Fibroblast of lung (primary cell): ENCODE results near the gene PEF1. TPM values are rescaled to one million over a fixed set of nuclear protein-coding genes. Genes with fewer than 3 reads are reported as not detected.

Experiments used
- DNase-seq, 2 donors: peaks; one replicate each; pipeline versions ENCODE4 v3.0.0 to v3.0.0-alpha.2; 2010; ENCODE audit warnings: low read depth in 2 of 2
- H2AFZ ChIP-seq: 2 replicates; pipeline ENCODE4 v1.5.1; 2012; ENCODE audit warnings: low read length, control low read depth, inconsistent platforms
- H3K27ac ChIP-seq: 2 replicates; pipeline ENCODE4 v1.5.1; 2011; ENCODE audit warnings: low read length, control low read depth; ENCODE audit not compliant: insufficient read depth
- H3K27me3 ChIP-seq: 2 replicates; pipeline ENCODE4 v1.5.1; 2011; ENCODE audit warnings: mild to moderate bottlenecking, low read length; ENCODE audit not compliant: control insufficient read depth, insufficient read depth
- H3K36me3 ChIP-seq: 2 replicates; pipeline ENCODE4 v1.5.1; 2011; ENCODE audit warnings: low read length; ENCODE audit not compliant: control insufficient read depth, insufficient read depth
- H3K4me1 ChIP-seq: 2 replicates; pipeline ENCODE4 v1.5.1; 2011; ENCODE audit warnings: low read length; ENCODE audit not compliant: control insufficient read depth, insufficient read depth; ENCODE audit errors: extremely low read depth
- H3K4me2 ChIP-seq: 2 replicates; pipeline ENCODE4 v1.5.1; 2011; ENCODE audit warnings: low read length, control low read depth; ENCODE audit not compliant: insufficient read depth; ENCODE audit errors: extremely low read depth
- H3K4me3 ChIP-seq, 4 experiments: fragments of 200-600 bp in 1 of 4; sonication (generic) in 1 of 4; replicated peaks in 1 of 4; 2 replicates each; pipeline ENCODE4 v1.5.1; 2011 to 2016; ENCODE audit warnings: low read length in 4 of 4, low read depth in 3 of 4, mild to moderate bottlenecking in 3 of 4, control low read depth in 2 of 4, inconsistent platforms in 1 of 4, mixed read lengths in 1 of 4; ENCODE audit not compliant: insufficient read depth in 1 of 4; ENCODE audit errors: control extremely low read depth in 1 of 4
- H3K79me2 ChIP-seq: 2 replicates; pipeline ENCODE4 v1.5.1; 2012; ENCODE audit warnings: mild to moderate bottlenecking, low read length, inconsistent platforms; ENCODE audit not compliant: control insufficient read depth, insufficient read depth
- H3K9ac ChIP-seq: 2 replicates; pipeline ENCODE4 v1.5.1; 2011; ENCODE audit warnings: mild to moderate bottlenecking, low read length, control low read depth; ENCODE audit not compliant: insufficient read depth
- H3K9me3 ChIP-seq: 2 replicates; pipeline ENCODE4 v1.5.1; 2012; ENCODE audit warnings: low read depth, low read length; ENCODE audit not compliant: control insufficient read depth, insufficient read depth
- H4K20me1 ChIP-seq: 2 replicates; pipeline ENCODE4 v1.5.1; 2011; ENCODE audit warnings: low read length; ENCODE audit not compliant: control insufficient read depth, insufficient read depth; ENCODE audit errors: extremely low read depth
- EZH2 ChIP-seq: IDR thresholded peaks from 2 replicates; pipeline ENCODE4 v1.5.1; 2012; ENCODE audit warnings: low read length, control low read depth, mild to moderate bottlenecking; ENCODE audit errors: missing control alignments
- polyA plus RNA-seq, 2 donors: library from polyadenylated mRNA; depleted of rRNA in 1 of 2; stranded (reverse) in 1 of 2; unstranded in 1 of 2; fragments of >200 nt; gene quantifications; 2 replicates each; pipeline ENCODE4 v1.2.1, GENCODE V29; 2011 to 2012; ENCODE audit warnings: missing spikeins in 1 of 2
- total RNA-seq: library from RNA; depleted of rRNA; stranded (reverse); fragments of >200 nt; gene quantifications from 2 replicates; pipeline ENCODE4 v1.2.1, GENCODE V29; 2014
- TF ChIP-seq, protein P1 (sequence below), 2 donors: IDR thresholded peaks in 1 of 2; conservative IDR thresholded peaks in 1 of 2; 1 replicate in 1 of 2; 2 replicates in 1 of 2; pipeline ENCODE4 v1.5.1; 2011 to 2012; ENCODE audit warnings: low read length in 2 of 2, control low read depth in 1 of 2, inconsistent platforms in 1 of 2, low read depth in 1 of 2, mild to moderate bottlenecking in 1 of 2

PEF1 gene
- total and polyA plus RNA-seq, 2 donors (not counting 1 experiment from before 2014, with no cell fraction given) = 72.9 to 78.1 TPM

DNA sequence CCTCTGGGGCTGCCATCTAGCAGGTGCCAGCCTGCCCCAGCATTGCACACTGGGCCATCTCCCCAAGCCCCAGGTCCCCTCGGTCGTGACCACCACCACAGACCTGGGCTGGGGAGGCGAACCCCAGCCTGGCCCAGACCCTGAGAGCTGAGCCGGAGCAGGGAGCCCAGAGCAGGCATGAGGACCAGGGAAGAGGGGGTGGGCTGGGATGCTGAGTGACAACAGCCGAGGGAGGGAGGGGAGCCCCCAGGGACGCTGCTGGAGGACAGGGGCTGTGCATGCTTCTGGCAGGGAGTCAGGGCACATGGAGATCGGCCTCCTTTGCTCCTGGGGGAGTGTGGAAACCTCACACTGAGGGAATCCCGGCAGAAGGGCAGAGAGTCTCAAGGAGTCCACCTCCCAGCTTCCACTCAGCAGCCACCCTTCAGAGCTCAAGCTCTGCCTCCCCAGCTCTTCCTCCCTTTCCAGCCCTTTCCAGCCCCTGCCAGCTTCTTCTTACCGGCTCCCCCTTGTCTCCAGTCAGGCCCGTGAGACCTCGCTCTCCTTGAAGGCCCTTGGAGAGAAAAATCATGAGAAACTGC, 23.7 kb upstream of the PEF1 start:
- no peak overlapping the region for H3K9ac ChIP-seq
- H4K20me1 ChIP-seq = no peaks in the 10 kb centered on the region

DNA sequence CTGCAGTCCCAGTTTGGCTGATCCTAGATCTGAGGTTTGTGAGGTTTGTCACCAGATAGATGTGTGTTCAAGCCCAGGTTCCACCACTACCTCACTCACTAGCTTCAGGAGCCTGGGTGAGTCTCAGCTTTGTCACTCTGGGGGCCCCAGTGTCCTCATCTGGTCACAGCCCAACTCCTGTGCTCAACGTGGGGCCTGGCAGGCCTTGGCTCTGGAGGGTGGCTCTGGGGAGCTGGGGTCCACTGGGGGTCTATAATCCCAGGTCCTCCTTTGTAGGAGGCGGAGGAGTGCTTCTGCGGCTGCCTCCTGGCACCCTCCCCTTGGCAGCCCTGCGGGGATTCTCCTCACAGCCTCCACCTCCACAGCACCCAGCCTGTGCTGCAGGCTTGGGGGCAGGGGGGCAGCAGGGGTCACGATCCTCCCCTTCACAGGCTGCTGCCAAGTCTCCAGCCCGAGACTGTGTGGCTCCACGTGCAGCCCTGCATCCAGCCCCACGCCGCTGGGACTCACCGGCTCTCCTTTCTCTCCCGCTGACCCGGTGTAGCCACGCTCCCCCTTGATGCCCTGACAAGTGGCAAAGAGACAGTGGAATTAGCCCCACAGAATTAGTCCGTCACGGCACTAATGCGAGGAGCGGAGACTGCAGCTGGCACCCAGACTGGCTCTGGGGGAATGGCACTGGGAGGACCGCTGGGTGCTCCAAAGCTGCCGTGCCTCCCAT, 22.5 kb upstream of the PEF1 start:
- H3K9me3 ChIP-seq = no peaks in the 10 kb centered on the region
- H3K27me3 ChIP-seq = no peaks in the 10 kb centered on the region
- TF ChIP-seq EZH2 = no peak
- TF ChIP-seq, protein P1, sequence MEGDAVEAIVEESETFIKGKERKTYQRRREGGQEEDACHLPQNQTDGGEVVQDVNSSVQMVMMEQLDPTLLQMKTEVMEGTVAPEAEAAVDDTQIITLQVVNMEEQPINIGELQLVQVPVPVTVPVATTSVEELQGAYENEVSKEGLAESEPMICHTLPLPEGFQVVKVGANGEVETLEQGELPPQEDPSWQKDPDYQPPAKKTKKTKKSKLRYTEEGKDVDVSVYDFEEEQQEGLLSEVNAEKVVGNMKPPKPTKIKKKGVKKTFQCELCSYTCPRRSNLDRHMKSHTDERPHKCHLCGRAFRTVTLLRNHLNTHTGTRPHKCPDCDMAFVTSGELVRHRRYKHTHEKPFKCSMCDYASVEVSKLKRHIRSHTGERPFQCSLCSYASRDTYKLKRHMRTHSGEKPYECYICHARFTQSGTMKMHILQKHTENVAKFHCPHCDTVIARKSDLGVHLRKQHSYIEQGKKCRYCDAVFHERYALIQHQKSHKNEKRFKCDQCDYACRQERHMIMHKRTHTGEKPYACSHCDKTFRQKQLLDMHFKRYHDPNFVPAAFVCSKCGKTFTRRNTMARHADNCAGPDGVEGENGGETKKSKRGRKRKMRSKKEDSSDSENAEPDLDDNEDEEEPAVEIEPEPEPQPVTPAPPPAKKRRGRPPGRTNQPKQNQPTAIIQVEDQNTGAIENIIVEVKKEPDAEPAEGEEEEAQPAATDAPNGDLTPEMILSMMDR (conservative IDR thresholded peaks at IDR 0.05 in 1 of 2, IDR thresholded peaks at IDR 0.05 in 1 of 2; ENCODE audit: low read depth in 1 of 2, low read length in 2 of 2) = no peak
- DNase-seq = no peak
- peaks cover 12% of the 10 kb centered on the region for H3K4me1 ChIP-seq
- H4K20me1 ChIP-seq = no peaks in the 10 kb centered on the region
- H3K36me3 ChIP-seq = peaks cover 23% of the 10 kb centered on the region
- no peak overlapping the region for H3K9ac ChIP-seq
- H3K27ac ChIP-seq = no peak overlapping the region
- H2AFZ ChIP-seq = no peak overlapping the region
- H3K4me2 ChIP-seq = peak overlapping the region; percentile 33
- no peak overlapping the region for H3K4me3 ChIP-seq
- no peaks in the 10 kb centered on the region for H3K79me2 ChIP-seq

More for the DNA sequence above, 23.7 kb upstream of the PEF1 start:
- Histone ChIP-seq H3K4me3 (no peak overlapping the region), H3K4me2 (no peak overlapping the region), H3K79me2 (no peaks in the 10 kb centered on the region), H3K27ac (no peak overlapping the region), H3K36me3 (peaks cover 21% of the 10 kb centered on the region), H3K27me3 (no peaks in the 10 kb centered on the region), H2AFZ (no peak overlapping the region), H3K4me1 (peaks cover 12% of the 10 kb centered on the region), H3K9me3 (no peaks in the 10 kb centered on the region)
- TF ChIP-seq, protein P1 (conservative IDR thresholded peaks at IDR 0.05 in 1 of 2, IDR thresholded peaks at IDR 0.05 in 1 of 2; ENCODE audit: low read depth in 1 of 2, low read length in 2 of 2) = no peak
- no peak for TF ChIP-seq EZH2
- DNase-seq = no peak

DNA sequence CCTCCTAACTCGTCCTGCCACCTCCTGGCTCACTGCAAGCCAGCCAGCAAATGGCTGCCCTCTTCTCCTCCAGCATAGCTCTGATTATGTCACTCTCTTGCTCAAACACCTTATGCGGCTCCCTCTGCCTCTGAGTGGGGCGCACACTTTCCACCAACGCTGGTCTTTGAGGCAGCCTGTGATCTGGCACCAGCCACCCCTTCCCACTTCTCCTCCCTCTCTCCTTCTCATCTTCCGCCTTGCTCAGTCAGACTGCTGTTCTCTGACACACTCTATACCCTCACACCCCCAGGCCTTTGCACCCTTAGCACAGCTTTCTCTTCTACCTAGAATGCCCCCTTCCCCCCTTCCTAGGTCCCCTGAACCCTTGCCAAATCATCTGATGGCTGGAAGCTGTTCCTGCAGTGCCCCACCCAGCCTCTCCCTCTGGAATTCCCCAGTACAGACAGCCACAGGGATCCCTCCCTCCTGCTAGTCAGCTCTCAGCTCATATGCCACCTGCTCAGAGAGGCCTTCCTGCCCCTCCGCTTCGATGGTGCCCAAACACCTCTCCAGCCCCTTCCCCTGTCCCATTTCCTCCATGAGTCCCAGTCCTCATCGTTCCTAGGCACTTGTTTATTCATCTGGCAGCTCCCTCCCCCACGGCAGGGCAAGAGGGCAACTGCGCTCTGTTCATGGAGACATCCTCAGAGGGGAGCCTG, 21.7 kb upstream of the PEF1 start:
- Histone ChIP-seq H3K36me3 (peaks cover 27% of the 10 kb centered on the region), H3K4me3 (no peak overlapping the region), H3K9me3 (no peaks in the 10 kb centered on the region), H3K27me3 (no peaks in the 10 kb centered on the region), H3K4me1 (peaks cover 12% of the 10 kb centered on the region), H3K9ac (no peak overlapping the region), H3K27ac (no peak overlapping the region), H3K79me2 (no peaks in the 10 kb centered on the region), H4K20me1 (no peaks in the 10 kb centered on the region), H2AFZ (no peak overlapping the region), H3K4me2 (peak overlapping the region; percentile 33)
- TF ChIP-seq, protein P1 (conservative IDR thresholded peaks at IDR 0.05 in 1 of 2, IDR thresholded peaks at IDR 0.05 in 1 of 2; ENCODE audit: low read depth in 1 of 2, low read length in 2 of 2) = no peak
- no peak for TF ChIP-seq EZH2
- peak; percentile 55 to 56 for DNase-seq
